ENCODE measurements around the gene TEF.

DNA sequence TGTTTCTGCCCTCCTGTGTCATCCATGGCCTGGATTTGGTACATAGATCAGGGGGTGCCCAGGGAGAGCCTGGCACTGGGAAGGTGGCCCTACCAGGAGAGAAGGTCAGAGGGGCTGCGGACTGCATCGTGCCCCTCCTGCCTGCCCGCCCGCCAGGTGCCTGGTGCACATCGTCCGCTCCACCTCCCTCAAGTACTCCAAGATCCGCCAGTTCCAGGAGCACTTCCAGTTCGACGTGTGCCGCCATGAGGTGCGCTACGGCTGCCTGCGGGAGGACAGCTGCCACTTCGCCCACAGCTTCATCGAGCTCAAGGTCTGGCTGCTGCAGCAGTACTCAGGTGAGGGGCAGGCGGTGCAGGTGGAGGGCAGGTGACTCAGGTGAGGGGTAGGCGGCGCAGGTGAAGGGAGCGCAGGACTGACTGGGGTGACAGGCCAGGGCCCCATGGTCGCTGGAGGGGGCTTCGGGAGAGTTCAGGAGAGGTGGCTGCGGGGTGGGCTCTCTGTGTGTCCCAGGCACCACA lies 32.7 kb upstream of the TEF start:
- TF ChIP-seq, protein P1, sequence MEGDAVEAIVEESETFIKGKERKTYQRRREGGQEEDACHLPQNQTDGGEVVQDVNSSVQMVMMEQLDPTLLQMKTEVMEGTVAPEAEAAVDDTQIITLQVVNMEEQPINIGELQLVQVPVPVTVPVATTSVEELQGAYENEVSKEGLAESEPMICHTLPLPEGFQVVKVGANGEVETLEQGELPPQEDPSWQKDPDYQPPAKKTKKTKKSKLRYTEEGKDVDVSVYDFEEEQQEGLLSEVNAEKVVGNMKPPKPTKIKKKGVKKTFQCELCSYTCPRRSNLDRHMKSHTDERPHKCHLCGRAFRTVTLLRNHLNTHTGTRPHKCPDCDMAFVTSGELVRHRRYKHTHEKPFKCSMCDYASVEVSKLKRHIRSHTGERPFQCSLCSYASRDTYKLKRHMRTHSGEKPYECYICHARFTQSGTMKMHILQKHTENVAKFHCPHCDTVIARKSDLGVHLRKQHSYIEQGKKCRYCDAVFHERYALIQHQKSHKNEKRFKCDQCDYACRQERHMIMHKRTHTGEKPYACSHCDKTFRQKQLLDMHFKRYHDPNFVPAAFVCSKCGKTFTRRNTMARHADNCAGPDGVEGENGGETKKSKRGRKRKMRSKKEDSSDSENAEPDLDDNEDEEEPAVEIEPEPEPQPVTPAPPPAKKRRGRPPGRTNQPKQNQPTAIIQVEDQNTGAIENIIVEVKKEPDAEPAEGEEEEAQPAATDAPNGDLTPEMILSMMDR (IDR thresholded peaks at IDR 0.05) = no peak
- TF ChIP-seq POLR2A (IDR thresholded peaks at IDR 0.05) = no peak

Measured in testis (tissue), 2 donors.